Spleen (tissue), 11 donors: ENCODE data around the gene FLCN. TPM values are rescaled to one million over a fixed set of nuclear protein-coding genes. Genes with fewer than 3 reads are reported as not detected.

ENCODE experiments used
- DNase-seq: peaks from one replicate; pipeline ENCODE4 v3.0.0-alpha.2; 2020
- H3K27ac ChIP-seq, 8 donors: fragments of 200-600 bp; sonication (generic) in 7 of 8; 1 replicate in 4 of 8; 2 replicates in 4 of 8; pipeline versions ENCODE4 v1.5.0 to v1.8.0; 2016 to 2021; ENCODE audit warnings: inconsistent platforms in 4 of 8, mild to moderate bottlenecking in 4 of 8, moderate library complexity in 1 of 8
- H3K27me3 ChIP-seq, 7 donors: fragments of 200-600 bp; sonication (generic) in 6 of 7; replicated peaks in 1 of 7; 1 replicate in 4 of 7; 2 replicates in 3 of 7; pipeline versions ENCODE4 v1.5.0 to v1.8.0; 2016 to 2021; ENCODE audit warnings: inconsistent platforms in 3 of 7, mild to moderate bottlenecking in 1 of 7
- H3K36me3 ChIP-seq, 6 donors: fragments of 200-600 bp; sonication (generic) in 5 of 6; 1 replicate in 4 of 6; 2 replicates in 2 of 6; pipeline versions ENCODE4 v1.5.0 to v1.8.0; 2016 to 2021; ENCODE audit warnings: inconsistent platforms in 2 of 6
- H3K4me1 ChIP-seq, 6 donors: fragments of 200-600 bp; sonication (generic) in 5 of 6; 1 replicate in 3 of 6; 2 replicates in 3 of 6; pipeline versions ENCODE4 v1.5.0 to v1.8.0; 2016 to 2021; ENCODE audit warnings: inconsistent platforms in 3 of 6
- H3K4me3 ChIP-seq, 8 donors: fragments of 200-600 bp; sonication (generic) in 7 of 8; 1 replicate in 4 of 8; 2 replicates in 4 of 8; pipeline versions ENCODE4 v1.5.0 to v1.8.0; 2016 to 2021; ENCODE audit warnings: inconsistent platforms in 4 of 8, mild to moderate bottlenecking in 4 of 8, moderate library complexity in 2 of 8
- H3K9me3 ChIP-seq, 8 donors: fragments of 200-600 bp; sonication (generic) in 7 of 8; 1 replicate in 4 of 8; 2 replicates in 4 of 8; pipeline versions ENCODE4 v1.5.0 to v1.8.0; 2016 to 2021; ENCODE audit warnings: inconsistent platforms in 4 of 8
- CTCF ChIP-seq, 11 experiments: fragments of 200-600 bp in 7 of 11; fragments of 450-650 bp in 4 of 11; sonication (generic) in 4 of 11; IDR thresholded peaks in 8 of 11; conservative IDR thresholded peaks in 3 of 11; 1 replicate in 7 of 11; 2 replicates in 4 of 11; pipeline versions ENCODE4 v1.4.0 to v1.8.0; 2016 to 2021; ENCODE audit warnings: antibody characterized with exemption in 11 of 11, inconsistent platforms in 4 of 11, mild to moderate bottlenecking in 1 of 11
- POLR2A ChIP-seq, 3 donors: fragments of 450-650 bp; IDR thresholded peaks; one replicate each; pipeline ENCODE4 v1.5.1; 2017; ENCODE audit warnings: antibody characterized with exemption in 3 of 3, mild to moderate bottlenecking in 1 of 3
- POLR2AphosphoS5 ChIP-seq, 3 donors: sonication (generic); formaldehyde crosslinking; IDR thresholded peaks; one replicate each; pipeline ENCODE4 v1.5.1; 2017; ENCODE audit warnings: antibody characterized with exemption in 3 of 3
- WGBS, 5 donors: extraction: QIAGEN DNeasy Blood & Tissue Kit in 3 of 5; methylation state at CpG; one replicate each; pipeline versions ENCODE4 v1.1.5 to v1.1.7; 2013 to 2018; 5-methylcytosine and 5-hydroxymethylcytosine counted together
- intact Hi-C: fragments of 100-400 bp; cut with DNase I; formaldehyde crosslinking; loops from one replicate; pipeline ENCODE4 v1.15.0; 2023; ENCODE audit warnings: low total_unique reads
- polyA plus RNA-seq, 3 donors: library from polyadenylated mRNA; stranded (reverse); fragments of 200-250 nt; gene quantifications; one replicate each; pipeline ENCODE4 v1.2.1, GENCODE V29; 2013
- total RNA-seq, 7 donors: library from RNA; depleted of rRNA in 3 of 7; stranded (reverse); fragments of >200 nt in 3 of 7; fragmentation: NEBNext Ultra II Directional in 4 of 7; extraction: Animal tissue kit (Norgen Biotek cat#: 25700) in 4 of 7; gene quantifications; one replicate each; pipeline versions ENCODE4 v1.1.0 to v1.2.1, GENCODE V29; 2016 to 2021
- donor health status: healthy with polysubstance abuse.
- donor health status: DM: no; HTN: no; CAD: no; lungs with moderate emphysema.
- donor health status: DM: no; HTN: no; CAD: no.
- donor health status: Bipolar disorder and iron deficiency.
- donor health status: healthy.
- donor health status: DM: no; HTN: no; CAD: no.
- donor health status: DM: yes; HTN: yes; CAD: no.

The FLCN gene
- total and polyA plus RNA-seq, 10 donors: 9.1 to 91.6 (median 72.3) TPM

DNA sequence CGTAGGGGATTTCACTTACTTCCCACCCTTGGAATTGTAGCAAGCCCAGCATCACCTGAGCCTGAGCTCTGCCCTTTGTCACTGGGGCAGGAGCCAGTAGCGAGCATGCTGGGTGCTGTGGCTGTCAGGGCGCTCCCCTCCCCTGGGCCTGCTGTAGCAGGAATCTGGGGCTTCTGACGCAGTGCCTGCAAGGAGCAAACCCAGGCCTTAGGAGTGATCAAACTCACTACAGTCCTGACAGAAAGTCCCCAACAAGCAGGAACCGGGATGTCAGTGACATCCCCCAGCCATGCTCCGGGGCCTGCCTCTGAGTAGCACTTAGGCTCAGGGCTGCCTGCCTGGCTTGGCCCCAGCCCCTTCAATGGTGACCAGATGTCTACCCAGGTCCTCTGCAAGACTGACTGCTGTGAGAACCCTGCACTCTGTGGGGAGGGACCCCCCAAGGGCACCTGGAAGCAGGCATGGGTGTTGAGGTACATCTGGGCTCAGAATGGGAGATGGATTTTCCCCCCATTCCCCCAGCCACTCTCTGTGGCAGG is 54.3 kb downstream of the FLCN start:
- Histone ChIP-seq H3K27me3 (no peaks in the 10 kb centered on the region), H3K4me3 (peak overlapping the region in 1 of 8 donors; percentile 28), H3K4me1 (peaks cover 6 to 98% (median 47%) of the 10 kb centered on the region in 6 donors), H3K27ac (peak overlapping the region in 7 of 8 donors; percentile 26 to 78 (median 48)), H3K36me3 (peaks cover 0 to 100% (median 70%) of the 10 kb centered on the region in 6 donors), H3K9me3 (no peaks in the 10 kb centered on the region)
- WGBS, 5 donors: 84 to 93% (median 92%) methylated on average over 2 to 6 of the region's 6 CpGs
- DNase-seq: no peak
- intact Hi-C loops: no loop called here
- TF ChIP-seq POLR2AphosphoS5 (IDR thresholded peaks at IDR 0.05) (peak in 1 of 3 donors; percentile 6), POLR2A (IDR thresholded peaks at IDR 0.05) (no peak)

DNA sequence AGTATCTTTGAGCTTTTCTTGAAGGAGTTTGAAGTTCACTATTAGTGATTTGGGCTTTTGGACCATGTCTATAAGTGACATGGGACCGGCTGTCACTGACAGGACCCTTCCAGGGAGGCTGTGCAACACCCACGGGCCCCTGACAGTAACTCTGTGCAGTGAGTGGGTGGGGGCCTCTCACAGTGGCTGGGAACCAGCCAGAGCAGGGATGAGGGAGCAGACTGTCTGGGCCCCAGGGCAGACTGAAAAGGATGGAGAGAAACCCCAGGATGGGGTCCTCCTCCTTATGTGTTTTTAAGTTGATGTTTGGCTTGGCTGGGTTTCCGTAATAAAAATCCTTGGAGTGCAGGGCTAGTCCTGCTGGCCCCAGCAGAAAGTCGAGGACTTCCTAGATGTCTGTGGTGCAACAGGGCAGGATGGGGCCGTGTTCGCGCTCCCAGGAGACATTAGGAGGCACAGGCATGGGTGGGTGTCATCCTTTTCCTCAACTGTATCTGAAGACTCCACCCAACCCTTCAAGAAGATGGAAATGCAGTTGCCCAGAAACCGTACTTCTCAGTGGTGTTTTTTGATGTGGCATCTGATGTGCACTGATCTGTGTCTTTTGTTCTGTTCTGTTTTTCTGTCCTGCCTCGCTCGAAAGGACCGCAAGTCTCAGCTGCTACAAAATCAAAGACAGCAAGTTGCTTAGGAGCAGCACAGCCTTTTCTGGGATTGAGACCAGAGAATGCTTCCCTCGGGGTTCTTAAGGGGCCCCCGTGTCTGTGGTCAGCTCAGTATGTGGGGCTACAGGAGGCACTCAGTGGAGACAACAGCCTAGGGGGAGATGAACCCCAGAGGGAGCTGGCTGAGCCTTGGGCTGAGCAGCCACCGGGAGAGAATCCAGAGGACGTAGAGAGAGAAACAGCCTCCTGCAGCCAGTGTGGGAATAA is 55.0 kb downstream of the FLCN start:
- 44 to 74% (median 69%) methylated on average over 15 of the region's 15 CpGs for WGBS, 5 donors
- intact Hi-C loops: no loop called here
- peaks cover 6 to 98% (median 46%) of the 10 kb centered on the region in 6 donors for H3K4me1 ChIP-seq
- peak overlapping the region in 1 of 8 donors; percentile 28 for H3K4me3 ChIP-seq
- H3K27ac ChIP-seq: peak overlapping the region; percentile 29 to 78 (median 46)
- TF ChIP-seq CTCF (IDR thresholded peaks at IDR 0.05 in 8 of 11, conservative IDR thresholded peaks at IDR 0.05 in 3 of 11) (no peak), POLR2A (IDR thresholded peaks at IDR 0.05) (no peak), POLR2AphosphoS5 (IDR thresholded peaks at IDR 0.05) (no peak)
- H3K36me3 ChIP-seq: peaks cover 0 to 100% (median 73%) of the 10 kb centered on the region in 6 donors
- no peak for DNase-seq
- no peaks in the 10 kb centered on the region for H3K27me3 ChIP-seq
- no peaks in the 10 kb centered on the region for H3K9me3 ChIP-seq

- intact Hi-C loops: no loop called here
- Histone ChIP-seq H3K4me3 (no peak overlapping the region), H3K27ac (peak overlapping the region in 5 of 8 donors; percentile 32 to 78 (median 59)), H3K36me3 (peaks cover 0 to 100% (median 77%) of the 10 kb centered on the region in 6 donors), H3K4me1 (peaks cover 6 to 98% (median 49%) of the 10 kb centered on the region in 6 donors), H3K9me3 (no peaks in the 10 kb centered on the region), H3K27me3 (no peaks in the 10 kb centered on the region)
- DNase-seq: no peak
- 78 to 91% (median 89%) methylated on average over 13 of the region's 13 CpGs for WGBS, 5 donors
- TF ChIP-seq POLR2AphosphoS5 (IDR thresholded peaks at IDR 0.05): no peak
- TF ChIP-seq POLR2A (IDR thresholded peaks at IDR 0.05): no peak
- TF ChIP-seq CTCF (IDR thresholded peaks at IDR 0.05 in 8 of 11, conservative IDR thresholded peaks at IDR 0.05 in 3 of 11): no peak
These were observed 56.0 kb downstream of the FLCN start for GRCh38 chr17:17180741-17181525.

GRCh38 chr17:17180141-17180603 is 56.8 kb downstream of the FLCN start:
- no peak for DNase-seq
- Histone ChIP-seq H3K36me3 (peaks cover 0 to 100% (median 83%) of the 10 kb centered on the region in 6 donors), H3K4me3 (peak overlapping the region in 1 of 8 donors; percentile 9), H3K27ac (peak overlapping the region; percentile 13 to 78 (median 49)), H3K4me1 (peaks cover 12 to 98% (median 49%) of the 10 kb centered on the region in 6 donors), H3K9me3 (no peaks in the 10 kb centered on the region), H3K27me3 (no peaks in the 10 kb centered on the region)
- no peak for TF ChIP-seq POLR2A (IDR thresholded peaks at IDR 0.05)
- no peak for TF ChIP-seq CTCF (IDR thresholded peaks at IDR 0.05 in 8 of 11, conservative IDR thresholded peaks at IDR 0.05 in 3 of 11)
- peak in 2 of 3 donors; percentile 30 to 35 for TF ChIP-seq POLR2AphosphoS5 (IDR thresholded peaks at IDR 0.05)
- WGBS, 5 donors: 92 to 96% (median 94%) methylated on average over 6 to 9 of the region's 9 CpGs
- intact Hi-C loops: no loop called here
